Loucy (cell line): ENCODE results near the gene ZNF878.

Experiments used
- H2AFZ ChIP-seq: fragments of 200-600 bp; sonication (generic); 2 replicates; pipeline ENCODE4 v1.6.0; 2016; ENCODE audit warnings: antibody characterized with exemption, mild to moderate bottlenecking, low read length, moderate library complexity
- H3F3A ChIP-seq: fragments of 200-600 bp; 2 replicates; pipeline ENCODE4 v1.6.0; 2016; ENCODE audit warnings: antibody characterized with exemption, low read depth, mild to moderate bottlenecking
- H3K27me3 ChIP-seq: fragments of 200-600 bp; sonication (generic); 2 replicates; pipeline ENCODE4 v1.6.1; 2014; ENCODE audit warnings: low read length, mild to moderate bottlenecking; ENCODE audit not compliant: insufficient read depth, poor library complexity, severe bottlenecking
- H3K36me3 ChIP-seq: fragments of 200-600 bp; sonication (generic); 2 replicates; pipeline ENCODE4 v1.6.1; 2016; ENCODE audit warnings: low read length; ENCODE audit not compliant: insufficient read depth
- H3K4me1 ChIP-seq: fragments of 200-600 bp; sonication (generic); 2 replicates; pipeline ENCODE4 v1.5.1; 2014; ENCODE audit warnings: low read length, mild to moderate bottlenecking; ENCODE audit not compliant: insufficient read depth, poor library complexity, severe bottlenecking
- H3K4me2 ChIP-seq: fragments of 200-600 bp; sonication (generic); 2 replicates; pipeline ENCODE4 v1.6.0; 2014; ENCODE audit warnings: antibody characterized with exemption, low read length, low read depth, mild to moderate bottlenecking; ENCODE audit not compliant: poor library complexity, severe bottlenecking
- H3K4me3 ChIP-seq: fragments of 200-600 bp; sonication (generic); 2 replicates; pipeline ENCODE4 v1.5.1; 2014; ENCODE audit warnings: low read length, mild to moderate bottlenecking, mixed read lengths; ENCODE audit not compliant: poor library complexity, severe bottlenecking
- H3K79me2 ChIP-seq: fragments of 200-600 bp; sonication (generic); 2 replicates; pipeline ENCODE4 v1.6.1; 2014; ENCODE audit warnings: low read length; ENCODE audit not compliant: insufficient read depth
- H3K9ac ChIP-seq: fragments of 200-600 bp; sonication (generic); 2 replicates; pipeline ENCODE4 v1.6.0; 2014; ENCODE audit warnings: mild to moderate bottlenecking, low read depth, low read length, moderate library complexity; ENCODE audit not compliant: poor library complexity, severe bottlenecking
- H3K9me2 ChIP-seq: fragments of 200-600 bp; sonication (generic); replicated peaks from 2 replicates; pipeline ENCODE4 v1.6.1; 2016; ENCODE audit warnings: low read depth, low read length, mixed read lengths
- H3K9me3 ChIP-seq: fragments of 200-600 bp; sonication (generic); 2 replicates; pipeline ENCODE4 v1.6.1; 2014; ENCODE audit warnings: mild to moderate bottlenecking, antibody characterized with exemption, low read length, low read depth; ENCODE audit not compliant: insufficient read depth
- H4K20me1 ChIP-seq: fragments of 200-600 bp; sonication (generic); 2 replicates; pipeline ENCODE4 v1.6.0; 2014; ENCODE audit warnings: antibody characterized with exemption, low read length, mild to moderate bottlenecking; ENCODE audit not compliant: insufficient read depth, poor library complexity, severe bottlenecking
- EZH2phosphoT487 ChIP-seq: fragments of 200-600 bp; IDR thresholded peaks from 2 replicates; pipeline ENCODE4 v1.6.1; 2018; ENCODE audit warnings: antibody characterized with exemption, mild to moderate bottlenecking, moderate library complexity, borderline replicate concordance
- TF ChIP-seq, protein P1 (sequence below): fragments of 200-600 bp; sonication (generic); conservative IDR thresholded peaks from 2 replicates; pipeline ENCODE4 v1.5.1; 2014; ENCODE audit warnings: mild to moderate bottlenecking, antibody characterized with exemption, low read length

ZNF878 gene

DNA sequence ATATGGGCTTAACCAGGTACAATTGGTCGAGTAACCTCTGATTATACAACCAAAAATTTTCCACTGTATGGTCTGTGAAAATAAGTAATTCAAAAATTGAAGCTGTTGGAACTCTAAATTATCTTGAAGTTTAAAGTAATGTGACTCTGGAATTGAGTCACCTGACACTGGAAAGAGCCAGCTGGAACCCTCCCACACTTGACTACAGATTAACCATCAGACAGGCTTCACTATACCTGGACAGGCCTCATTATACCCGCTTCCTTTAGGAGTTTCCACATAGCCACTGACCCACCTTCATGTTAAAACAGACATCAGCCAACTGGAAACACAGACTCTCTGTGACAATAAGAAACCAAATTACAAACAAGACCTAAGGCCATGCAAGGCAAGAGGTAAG is 18.6 kb downstream of the ZNF878 start:
- no peaks in the 10 kb centered on the region for H3F3A ChIP-seq
- no peak overlapping the region for H3K4me3 ChIP-seq
- H3K4me2 ChIP-seq: no peak overlapping the region
- H3K9ac ChIP-seq: no peak overlapping the region
- H3K36me3 ChIP-seq: no peaks in the 10 kb centered on the region
- no peak overlapping the region for H2AFZ ChIP-seq
- no peak for TF ChIP-seq EZH2phosphoT487
- TF ChIP-seq, protein P1, sequence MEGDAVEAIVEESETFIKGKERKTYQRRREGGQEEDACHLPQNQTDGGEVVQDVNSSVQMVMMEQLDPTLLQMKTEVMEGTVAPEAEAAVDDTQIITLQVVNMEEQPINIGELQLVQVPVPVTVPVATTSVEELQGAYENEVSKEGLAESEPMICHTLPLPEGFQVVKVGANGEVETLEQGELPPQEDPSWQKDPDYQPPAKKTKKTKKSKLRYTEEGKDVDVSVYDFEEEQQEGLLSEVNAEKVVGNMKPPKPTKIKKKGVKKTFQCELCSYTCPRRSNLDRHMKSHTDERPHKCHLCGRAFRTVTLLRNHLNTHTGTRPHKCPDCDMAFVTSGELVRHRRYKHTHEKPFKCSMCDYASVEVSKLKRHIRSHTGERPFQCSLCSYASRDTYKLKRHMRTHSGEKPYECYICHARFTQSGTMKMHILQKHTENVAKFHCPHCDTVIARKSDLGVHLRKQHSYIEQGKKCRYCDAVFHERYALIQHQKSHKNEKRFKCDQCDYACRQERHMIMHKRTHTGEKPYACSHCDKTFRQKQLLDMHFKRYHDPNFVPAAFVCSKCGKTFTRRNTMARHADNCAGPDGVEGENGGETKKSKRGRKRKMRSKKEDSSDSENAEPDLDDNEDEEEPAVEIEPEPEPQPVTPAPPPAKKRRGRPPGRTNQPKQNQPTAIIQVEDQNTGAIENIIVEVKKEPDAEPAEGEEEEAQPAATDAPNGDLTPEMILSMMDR: no peak
- no peaks in the 10 kb centered on the region for H3K27me3 ChIP-seq
- H3K4me1 ChIP-seq: no peaks in the 10 kb centered on the region
- H3K79me2 ChIP-seq: no peaks in the 10 kb centered on the region
- H3K9me2 ChIP-seq: no peaks in the 10 kb centered on the region
- H3K9me3 ChIP-seq: no peaks in the 10 kb centered on the region; the same call in 1 of the 2 replicates
- H4K20me1 ChIP-seq: no peaks in the 10 kb centered on the region

DNA sequence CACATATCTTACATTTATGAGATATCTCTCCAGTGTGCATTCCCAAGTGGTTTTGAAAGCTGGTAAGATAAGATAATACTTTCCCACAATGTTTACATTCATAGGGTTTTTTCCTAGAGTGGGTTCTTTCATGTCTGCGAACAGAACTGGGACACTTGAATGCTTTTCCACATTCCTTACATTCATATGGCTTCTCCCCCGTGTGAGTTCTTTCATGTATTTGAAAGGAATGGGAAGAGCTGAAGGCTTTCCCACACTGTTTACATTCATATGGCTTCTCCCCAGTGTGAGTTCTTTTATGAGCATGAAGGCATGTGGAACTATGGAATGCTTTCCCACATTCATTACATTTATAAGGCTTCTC is 37.0 kb downstream of the ZNF878 start:
- H3K79me2 ChIP-seq: peaks cover 17% of the 10 kb centered on the region; the same call in 1 of the 2 replicates
- H3K4me3 ChIP-seq: no peak overlapping the region
- H3K27me3 ChIP-seq: no peaks in the 10 kb centered on the region
- peaks cover 53% of the 10 kb centered on the region for H3K36me3 ChIP-seq
- H3K9me2 ChIP-seq: no peaks in the 10 kb centered on the region
- H4K20me1 ChIP-seq: no peaks in the 10 kb centered on the region
- no peak overlapping the region for H2AFZ ChIP-seq
- peaks cover 35% of the 10 kb centered on the region; the same call in 1 of the 2 replicates for H3K9me3 ChIP-seq
- H3F3A ChIP-seq: no peaks in the 10 kb centered on the region
- H3K4me1 ChIP-seq: no peaks in the 10 kb centered on the region
- TF ChIP-seq EZH2phosphoT487: no peak
- TF ChIP-seq, protein P1: no peak
- H3K4me2 ChIP-seq: no peak overlapping the region
- H3K9ac ChIP-seq: no peak overlapping the region

DNA sequence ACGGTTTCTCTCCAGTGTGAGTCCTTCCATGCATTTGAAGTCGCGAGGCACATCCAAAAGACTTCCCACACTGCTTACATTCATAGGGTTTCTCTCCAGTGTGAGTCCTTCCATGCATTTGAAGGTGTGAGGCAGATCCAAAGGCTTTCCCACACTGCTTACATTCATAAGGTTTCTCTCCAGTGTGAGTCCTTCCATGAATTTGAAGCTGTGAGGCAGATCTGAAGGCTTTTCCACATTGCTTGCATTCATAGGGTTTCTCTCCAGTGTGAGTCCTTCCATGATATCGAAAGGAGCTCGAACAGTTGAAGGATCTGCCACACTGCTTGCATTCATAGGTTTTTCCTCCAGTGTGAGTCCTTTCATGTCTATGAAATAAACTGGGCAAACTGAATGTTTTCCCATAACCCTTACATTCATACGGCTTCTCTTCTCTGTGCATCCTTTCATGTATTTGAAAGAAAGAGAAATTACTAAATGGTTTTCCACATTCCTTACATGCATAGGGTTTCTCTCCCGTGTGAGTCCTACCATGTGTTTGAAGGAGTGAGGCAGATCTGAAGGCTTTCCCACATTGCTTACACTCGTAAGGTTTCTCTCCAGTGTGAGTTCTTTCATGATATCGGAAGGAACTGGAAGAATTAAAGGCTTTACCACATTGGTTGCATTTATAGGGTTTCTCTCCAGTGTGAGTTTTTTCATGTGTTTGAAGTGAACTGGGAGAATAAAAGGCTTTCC is 37.6 kb downstream of the ZNF878 start:
- Histone ChIP-seq H3K4me2 (no peak overlapping the region), H3K79me2 (peaks cover 17% of the 10 kb centered on the region; the same call in 1 of the 2 replicates), H3K36me3 (peaks cover 53% of the 10 kb centered on the region), H4K20me1 (no peaks in the 10 kb centered on the region), H2AFZ (no peak overlapping the region), H3K9me3 (peaks cover 35% of the 10 kb centered on the region; the same call in 1 of the 2 replicates), H3K27me3 (no peaks in the 10 kb centered on the region), H3K9ac (no peak overlapping the region), H3F3A (no peaks in the 10 kb centered on the region), H3K4me3 (no peak overlapping the region), H3K4me1 (no peaks in the 10 kb centered on the region), H3K9me2 (no peaks in the 10 kb centered on the region)
- no peak for TF ChIP-seq EZH2phosphoT487
- TF ChIP-seq, protein P1: no peak
